B cell (primary cell): ENCODE results near the gene RECK. TPM values are rescaled to one million over a fixed set of nuclear protein-coding genes. Genes with fewer than 3 reads are reported as not detected.
A peak's percentile ranks its signal among the peaks of the same experiment; 100 is the strongest.

Source experiments
- ATAC-seq: fragments of 200-7000 bp; cut with Tn5 transposase; one replicate; pipeline ENCODE4 v1.10.0; 2021; ENCODE audit warnings: low read depth, mild to moderate bottlenecking, moderate number of reproducible peaks, moderate library complexity
- CTCF ChIA-PET: fragments of 350-600 bp; sonication (Branson Sonifier 250); formaldehyde crosslinking; loops from one replicate; lab custom pipeline; 2021; ENCODE audit warnings: antibody characterized with exemption, inconsistent platforms; lab: Charles Lee
- POLR2A ChIA-PET: fragments of 350-600 bp; sonication (Branson Sonifier 250); formaldehyde crosslinking; loops from one replicate; lab custom pipeline; 2021; ENCODE audit warnings: antibody characterized with exemption; lab: Charles Lee
- DNase-seq: peaks from one replicate; pipeline ENCODE4 v3.0.0; 2013
- H2AFZ ChIP-seq: 2 replicates; pipeline ENCODE4 v1.6.1; 2012; ENCODE audit warnings: mild to moderate bottlenecking, low read depth, low read length; ENCODE audit not compliant: insufficient read depth, poor library complexity, severe bottlenecking
- H3K27ac ChIP-seq, 2 donors: 1 replicate in 1 of 2; 2 replicates in 1 of 2; pipeline ENCODE4 v1.5.1; 2012 to 2013; ENCODE audit warnings: low read length in 2 of 2, mild to moderate bottlenecking in 2 of 2, moderate library complexity in 1 of 2
- H3K27me3 ChIP-seq, 4 experiments: fragments of 200-600 bp in 1 of 4; sonication (generic) in 1 of 4; replicated peaks in 1 of 4; 1 replicate in 2 of 4; 2 replicates in 2 of 4; pipeline versions ENCODE4 v1.6.1 to v1.7.0; 2013 to 2016; ENCODE audit warnings: low read length in 3 of 4, mild to moderate bottlenecking in 2 of 4, mixed read lengths in 1 of 4, moderate library complexity in 1 of 4; ENCODE audit not compliant: insufficient read depth in 4 of 4, control insufficient read depth in 3 of 4; ENCODE audit errors: control extremely low read depth in 1 of 4
- H3K36me3 ChIP-seq, 2 experiments: replicated peaks in 1 of 2; 1 replicate in 1 of 2; 2 replicates in 1 of 2; pipeline versions ENCODE4 v1.6.1 to v1.7.1; 2013; ENCODE audit warnings: low read length in 1 of 2; ENCODE audit not compliant: insufficient read depth in 2 of 2, control insufficient read depth in 1 of 2; ENCODE audit errors: control extremely low read depth in 1 of 2, extremely low read depth in 1 of 2
- H3K4me1 ChIP-seq, 2 donors: fragments of 200-600 bp in 1 of 2; sonication (generic) in 1 of 2; 1 replicate in 1 of 2; 2 replicates in 1 of 2; pipeline versions ENCODE4 v1.5.1 to v1.6.1; 2013 to 2017; ENCODE audit warnings: low read length in 2 of 2; ENCODE audit not compliant: control insufficient read depth in 2 of 2, insufficient read depth in 2 of 2
- H3K4me2 ChIP-seq: replicated peaks from 2 replicates; pipeline ENCODE3; 2012; ENCODE audit warnings: mild to moderate bottlenecking, low read depth, low read length; ENCODE audit not compliant: poor library complexity, severe bottlenecking
- H3K4me3 ChIP-seq, 5 experiments: fragments of 200-600 bp in 1 of 5; sonication (generic) in 1 of 5; 1 replicate in 3 of 5; 2 replicates in 2 of 5; pipeline versions ENCODE4 v1.5.1 to v1.7.0; 2011 to 2016; ENCODE audit warnings: low read length in 4 of 5, mild to moderate bottlenecking in 4 of 5, low read depth in 2 of 5, control low read depth in 1 of 5, moderate library complexity in 1 of 5; ENCODE audit not compliant: insufficient read depth in 1 of 5; ENCODE audit errors: control extremely low read depth in 1 of 5, extremely low read depth in 1 of 5
- H3K79me2 ChIP-seq: fragments of 200-600 bp; sonication (generic); one replicate; pipeline ENCODE4 v1.6.0; 2016; ENCODE audit warnings: low read length; ENCODE audit not compliant: control insufficient read depth, insufficient read depth
- H3K9ac ChIP-seq: fragments of 200-600 bp; sonication (generic); 2 replicates; pipeline ENCODE4 v1.6.1; 2017; ENCODE audit warnings: mild to moderate bottlenecking, low read length, moderate library complexity
- H3K9me3 ChIP-seq, 3 donors: one replicate each; pipeline versions ENCODE4 v1.6.1 to v1.7.1; 2013; ENCODE audit warnings: low read length in 2 of 3; ENCODE audit not compliant: control insufficient read depth in 2 of 3, insufficient read depth in 1 of 3; ENCODE audit errors: control extremely low read depth in 1 of 3
- H4K20me1 ChIP-seq: 2 replicates; pipeline ENCODE4 v1.6.0; 2012; ENCODE audit warnings: mild to moderate bottlenecking, low read length; ENCODE audit not compliant: insufficient read depth, control insufficient read depth, poor library complexity, severe bottlenecking
- H3K27ac Mint-ChIP-seq: one replicate; pipeline ENCODE4 v1.8.0; 2021; ENCODE audit warnings: mixed read lengths
- H3K27me3 Mint-ChIP-seq: one replicate; pipeline ENCODE4 v1.8.0; 2021; ENCODE audit warnings: mixed read lengths
- H3K4me1 Mint-ChIP-seq: one replicate; pipeline ENCODE4 v1.8.0; 2021; ENCODE audit warnings: mixed read lengths
- H3K4me3 Mint-ChIP-seq: one replicate; pipeline ENCODE4 v1.8.0; 2021; ENCODE audit warnings: mixed read lengths
- H3K9me3 Mint-ChIP-seq: one replicate; pipeline ENCODE4 v1.8.0; 2022; ENCODE audit warnings: mixed read lengths; ENCODE audit not compliant: insufficient read depth
- EZH2 ChIP-seq: IDR thresholded peaks from 2 replicates; pipeline ENCODE4 v1.6.1; 2012; ENCODE audit warnings: borderline replicate concordance, low read depth, mild to moderate bottlenecking, moderate library complexity, low read length; ENCODE audit not compliant: insufficient read depth, poor library complexity, severe bottlenecking
- WGBS: methylation state at CpG from one replicate; pipeline ENCODE4 v1.1.5; 2013; ENCODE audit warnings: missing lambda C conversion rate; ENCODE audit not compliant: insufficient coverage; 5-methylcytosine and 5-hydroxymethylcytosine counted together
- intact Hi-C: fragments of 100-400 bp; cut with micrococcal nuclease; formaldehyde crosslinking; loops from one replicate; pipeline ENCODE4 v1.10.0; 2022
- polyA plus RNA-seq: library from polyadenylated mRNA; depleted of rRNA; stranded (reverse); fragments of >200 nt; gene quantifications from 2 replicates; pipeline ENCODE4 v1.2.3, GENCODE V29; 2012
- total RNA-seq, 2 donors: library from RNA; stranded (reverse); fragments of 120-200 nt in 1 of 2; gene quantifications; 1 replicate in 1 of 2; 2 replicates in 1 of 2; pipeline versions ENCODE4 v1.2.3 to v1.2.4, GENCODE V29; 2013 to 2022
- TF ChIP-seq, protein P1 (sequence below): fragments of 200-600 bp; IDR thresholded peaks from one replicate; pipeline ENCODE4 v1.8.0; 2022; ENCODE audit warnings: antibody characterized with exemption, mild to moderate bottlenecking

The RECK gene
- total and polyA plus RNA-seq, 2 donors (not counting 1 experiment from before 2014, with no cell fraction given), result 5.6 to 7.7 TPM

- H3K4me3 Mint-ChIP-seq, result no peak overlapping the region
Observed at GRCh38 chr9:36147441-36148175, 110.9 kb downstream of the RECK start.

More at GRCh38 chr9:36147441-36148175, 110.9 kb downstream of the RECK start:
- Histone ChIP-seq H3K27ac (no peak overlapping the region), H3K9me3 (peaks cover 0 to 9% (median 5%) of the 10 kb centered on the region in 3 donors), H3K4me2 (no peak overlapping the region), H3K9ac (no peak overlapping the region), H3K4me1 (peaks cover 51 to 82% of the 10 kb centered on the region in 2 donors), H4K20me1 (no peaks in the 10 kb centered on the region), H3K4me3 (no peak overlapping the region), H3K79me2 (peaks cover 54% of the 10 kb centered on the region), H2AFZ (no peak overlapping the region), H3K27me3 (no peaks in the 10 kb centered on the region), H3K36me3 (peaks cover 0 to 5% of the 10 kb centered on the region in 2 experiments)
- ATAC-seq (no peak), DNase-seq (no peak)
- ChIA-PET POLR2A (interaction anchor here (0.9 kb wide), 1 partner anchor 11 kb away, joined by 3 read pairs; the partner anchor contains the start of gene GLIPR2), CTCF (interaction anchor here (1.0 to 5.9 kb wide), 4 partner anchors 14 to 58 kb away, joined by 3 to 54 read pairs (median 10); partner anchors contain the start of gene CCIN)
- H3K9me3 Mint-ChIP-seq, result no peaks in the 10 kb centered on the region
- H3K27me3 Mint-ChIP-seq, result no peaks in the 10 kb centered on the region
- peak overlapping the region; percentile 56 for H3K27ac Mint-ChIP-seq
- intact Hi-C loops, result no loop called here
- TF ChIP-seq EZH2, result no peak
- TF ChIP-seq, protein P1, sequence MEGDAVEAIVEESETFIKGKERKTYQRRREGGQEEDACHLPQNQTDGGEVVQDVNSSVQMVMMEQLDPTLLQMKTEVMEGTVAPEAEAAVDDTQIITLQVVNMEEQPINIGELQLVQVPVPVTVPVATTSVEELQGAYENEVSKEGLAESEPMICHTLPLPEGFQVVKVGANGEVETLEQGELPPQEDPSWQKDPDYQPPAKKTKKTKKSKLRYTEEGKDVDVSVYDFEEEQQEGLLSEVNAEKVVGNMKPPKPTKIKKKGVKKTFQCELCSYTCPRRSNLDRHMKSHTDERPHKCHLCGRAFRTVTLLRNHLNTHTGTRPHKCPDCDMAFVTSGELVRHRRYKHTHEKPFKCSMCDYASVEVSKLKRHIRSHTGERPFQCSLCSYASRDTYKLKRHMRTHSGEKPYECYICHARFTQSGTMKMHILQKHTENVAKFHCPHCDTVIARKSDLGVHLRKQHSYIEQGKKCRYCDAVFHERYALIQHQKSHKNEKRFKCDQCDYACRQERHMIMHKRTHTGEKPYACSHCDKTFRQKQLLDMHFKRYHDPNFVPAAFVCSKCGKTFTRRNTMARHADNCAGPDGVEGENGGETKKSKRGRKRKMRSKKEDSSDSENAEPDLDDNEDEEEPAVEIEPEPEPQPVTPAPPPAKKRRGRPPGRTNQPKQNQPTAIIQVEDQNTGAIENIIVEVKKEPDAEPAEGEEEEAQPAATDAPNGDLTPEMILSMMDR, result no peak
- WGBS, result 95% methylated on average over 14 of the region's 14 CpGs
- peaks cover 79% of the 10 kb centered on the region for H3K4me1 Mint-ChIP-seq
